ENCODE measurements around the gene SDK1. TPM values are rescaled to one million over a fixed set of nuclear protein-coding genes. Genes with fewer than 3 reads are reported as not detected.

The SDK1 gene
- total and polyA plus RNA-seq, 4 donors: 0.12 to 0.47 (median 0.36) TPM

GRCh38 chr7:3416453-3416852, 115.4 kb downstream of the SDK1 start:
- Histone ChIP-seq H3K27ac (ENCODE audit: low read depth in 1 of 2, low read length in 2 of 2) (no peak overlapping the region), H3K9me3 (ENCODE audit: control insufficient read depth in 4 of 4, low read length in 3 of 4) (no peaks in the 10 kb centered on the region), H3K4me3 (ENCODE audit: low read depth in 1 of 3, low read length in 3 of 3) (no peak overlapping the region), H3K4me1 (ENCODE audit: control insufficient read depth in 4 of 4, insufficient read depth in 4 of 4, low read length in 3 of 4) (no peaks in the 10 kb centered on the region), H3K9ac (ENCODE audit: low read depth in 1 of 2, low read length in 2 of 2) (no peak overlapping the region), H3K27me3 (ENCODE audit: control insufficient read depth in 4 of 4, insufficient read depth in 4 of 4, low read length in 3 of 4) (no peaks in the 10 kb centered on the region), H3K36me3 (ENCODE audit: control insufficient read depth in 4 of 4, insufficient read depth in 3 of 4, low read depth in 1 of 4, low read length in 3 of 4) (no peaks in the 10 kb centered on the region)
- 79% methylated on average over 4 of the region's 4 CpGs for WGBS
- no peak for TF ChIP-seq RXRA (IDR thresholded peaks at IDR 0.05)
- no peak for TF ChIP-seq GABPA (IDR thresholded peaks at IDR 0.05 in 1 of 2, conservative IDR thresholded peaks at IDR 0.05 in 1 of 2)
- no peak for TF ChIP-seq ATF3 (IDR thresholded peaks at IDR 0.05)
- no peak for TF ChIP-seq RAD21 (IDR thresholded peaks at IDR 0.05)
- TF ChIP-seq FOXA1 (IDR thresholded peaks at IDR 0.05): no peak
- TF ChIP-seq NR2F2 (IDR thresholded peaks at IDR 0.05): no peak
- TF ChIP-seq SP1 (IDR thresholded peaks at IDR 0.05): no peak
- no peak for TF ChIP-seq EGR1 (IDR thresholded peaks at IDR 0.05; ENCODE audit: low read depth in 2 of 2)
- DNase-seq (ENCODE audit: low spot score): no peak

- Histone ChIP-seq H3K9me3 (ENCODE audit: control insufficient read depth in 4 of 4, low read length in 3 of 4) (peaks cover 0 to 4% (median under 1%) of the 10 kb centered on the region in 4 donors), H3K27ac (ENCODE audit: low read depth in 1 of 2, low read length in 2 of 2) (no peak overlapping the region), H3K36me3 (ENCODE audit: control insufficient read depth in 4 of 4, insufficient read depth in 3 of 4, low read depth in 1 of 4, low read length in 3 of 4) (no peaks in the 10 kb centered on the region), H3K9ac (ENCODE audit: low read depth in 1 of 2, low read length in 2 of 2) (no peak overlapping the region), H3K4me3 (ENCODE audit: low read depth in 1 of 3, low read length in 3 of 3) (no peak overlapping the region), H3K4me1 (ENCODE audit: control insufficient read depth in 4 of 4, insufficient read depth in 4 of 4, low read length in 3 of 4) (no peaks in the 10 kb centered on the region), H3K27me3 (ENCODE audit: control insufficient read depth in 4 of 4, insufficient read depth in 4 of 4, low read length in 3 of 4) (no peaks in the 10 kb centered on the region)
- no peak for TF ChIP-seq FOXA1 (IDR thresholded peaks at IDR 0.05)
- no peak for TF ChIP-seq HNF4A (conservative IDR thresholded peaks at IDR 0.05)
- TF ChIP-seq HNF4G (IDR thresholded peaks at IDR 0.05): no peak
- TF ChIP-seq CTCF (IDR thresholded peaks at IDR 0.05; ENCODE audit: low read depth, low read length, missing input control): no peak
- no peak for TF ChIP-seq TAF1 (conservative IDR thresholded peaks at IDR 0.05)
- TF ChIP-seq FOXA2 (IDR thresholded peaks at IDR 0.05): no peak
- TF ChIP-seq MAX (IDR thresholded peaks at IDR 0.05): no peak
- TF ChIP-seq JUND (IDR thresholded peaks at IDR 0.05): no peak
- no peak for TF ChIP-seq YY1 (IDR thresholded peaks at IDR 0.05)
- TF ChIP-seq EGR1 (IDR thresholded peaks at IDR 0.05; ENCODE audit: low read depth in 2 of 2): no peak
- TF ChIP-seq REST (IDR thresholded peaks at IDR 0.05): no peak
- no peak for TF ChIP-seq ZBTB33 (IDR thresholded peaks at IDR 0.05)
- TF ChIP-seq NR2F2 (IDR thresholded peaks at IDR 0.05): no peak
- DNase-seq (ENCODE audit: low spot score): no peak
Measured at GRCh38 chr7:3425087-3425486, 124.0 kb downstream of the SDK1 start.

All from liver (tissue), 9 donors.